Activated CD8-positive, alpha-beta memory T cell treated with anti-CD3 and anti-CD28 coated beads, Interleukin-2, amount 50 U/mL, for 24 hours (primary cell): Measurements from ENCODE around the gene HYPK.
"Not testable (repeated sequence)": the region's sequence is repeated elsewhere in the genome, so short reads cannot be mapped to it uniquely, and the experiment has no call there.

Experiments used
- DNase-seq: peaks from one replicate; pipeline ENCODE4 v3.0.0-alpha.2; 2020; ENCODE audit errors: extremely low read depth

Gene HYPK

DNA sequence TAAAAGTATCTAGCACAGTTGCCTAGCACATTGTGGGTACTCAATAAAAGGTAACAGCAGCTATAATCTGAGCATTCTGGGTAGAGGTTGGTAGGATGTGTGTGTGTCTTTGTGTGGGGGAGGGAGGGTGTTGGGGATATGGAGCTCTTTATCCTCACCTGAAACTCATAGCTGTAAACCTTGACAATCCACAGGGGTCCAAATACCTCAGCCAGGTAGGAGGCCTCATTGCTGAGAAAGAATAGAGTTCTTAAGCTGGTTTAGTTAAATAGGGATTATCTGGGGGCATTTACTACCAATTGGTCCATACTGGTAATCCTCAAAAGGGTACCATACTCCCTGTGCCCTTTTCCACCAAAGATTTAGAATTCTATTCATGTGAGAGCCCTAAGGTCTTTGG, 4.4 kb upstream of the HYPK start:
- DNase-seq, result no peak

DNA sequence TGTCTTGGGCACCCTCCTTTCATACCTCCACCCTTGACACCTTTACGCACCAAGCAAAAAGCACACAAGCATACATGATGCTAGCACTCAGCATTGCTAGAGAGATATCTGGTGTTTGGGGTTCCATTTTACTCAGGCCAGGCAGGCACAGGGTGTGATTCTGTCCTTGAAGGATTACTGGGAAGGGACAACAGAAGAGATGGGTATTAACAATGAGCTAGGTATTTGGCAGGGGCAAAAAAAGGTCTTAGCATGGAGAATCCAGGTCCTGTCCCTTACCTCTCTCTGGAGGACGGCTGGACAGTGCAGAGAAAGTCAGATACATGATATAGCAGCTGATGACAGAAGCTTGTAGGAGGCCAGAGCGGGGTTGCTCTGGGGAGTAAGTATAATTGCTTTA, 3.8 kb upstream of the HYPK start:
- no peak for DNase-seq

DNA sequence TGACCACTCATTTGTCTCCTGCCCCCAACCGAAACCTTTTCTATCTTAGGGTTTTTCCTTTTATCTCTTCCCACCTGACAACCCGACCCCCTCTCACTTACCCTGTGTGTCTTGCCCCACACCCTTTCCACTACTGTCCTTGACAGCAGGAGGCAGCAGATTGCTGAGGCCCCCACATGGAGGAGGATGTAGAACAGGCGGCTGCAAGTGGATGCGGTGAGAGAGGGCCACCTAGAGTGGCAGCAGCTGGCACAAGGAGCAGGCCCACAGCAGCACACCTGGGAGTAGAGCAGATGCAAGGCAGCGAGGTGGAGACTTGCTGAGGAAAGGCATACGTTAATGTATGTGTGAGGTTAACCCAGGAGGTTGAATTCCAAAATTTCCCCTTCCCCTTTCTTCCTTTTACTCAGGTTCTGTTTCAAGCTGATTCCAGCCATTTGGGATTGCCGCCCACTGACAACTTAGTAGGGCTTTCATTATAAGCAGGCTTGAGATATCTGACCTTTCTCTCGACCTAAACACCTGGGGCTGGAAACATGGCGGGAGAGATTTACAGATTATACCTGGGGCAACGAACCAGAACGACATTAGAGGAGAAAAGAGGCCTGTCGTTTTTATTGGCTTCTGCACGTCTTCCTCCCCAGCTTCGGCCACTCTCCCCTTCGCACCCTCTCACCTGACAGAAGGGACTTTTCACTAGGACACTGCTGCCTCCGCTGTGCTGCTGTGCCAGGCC, 1.0 kb upstream of the HYPK start:
- DNase-seq, result no peak

DNA sequence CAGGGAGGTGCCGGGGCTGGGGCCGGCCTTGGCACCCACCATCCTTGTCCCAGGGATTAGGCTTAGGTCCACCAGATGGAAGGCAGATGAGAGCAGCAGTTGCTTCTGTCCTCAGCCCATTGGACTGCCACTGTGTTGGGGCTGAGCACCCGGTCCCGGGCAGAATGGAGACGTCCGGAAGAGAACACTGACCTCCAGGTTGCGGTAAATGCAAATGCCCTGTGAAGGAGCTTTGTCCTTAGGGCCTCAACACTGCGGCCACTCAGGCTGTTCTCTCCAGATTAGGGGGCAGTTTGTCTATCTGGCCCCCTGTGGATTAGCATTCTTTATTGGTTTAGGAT, 484 bp upstream of the HYPK start, which contains the start of gene SERINC4:
Gene SERINC4, minus strand, starts transcription at position 276 of the 341 bp plus-strand sequence. Its CDS starts 234 bp downstream, at position 42.
- no peak for DNase-seq

DNA sequence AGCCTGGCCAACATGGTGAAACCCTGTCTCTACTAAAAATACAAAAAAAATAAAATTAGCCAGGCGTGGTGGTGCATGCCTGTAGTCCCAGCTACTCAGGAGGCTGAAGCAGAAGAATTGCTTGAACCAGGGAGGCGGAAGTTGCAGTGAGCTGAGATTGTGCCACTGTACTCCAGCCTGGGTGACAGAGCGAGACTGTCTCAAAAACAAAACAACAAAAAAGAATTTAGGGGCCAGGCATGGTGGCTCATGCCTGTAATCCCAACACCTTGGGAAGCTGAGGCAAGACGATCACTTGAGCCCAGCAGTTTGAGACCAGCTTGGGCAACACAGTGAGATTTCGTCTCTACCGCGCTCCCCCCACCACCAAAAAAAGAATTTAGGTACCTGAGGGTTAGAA, 2.3 kb downstream of the HYPK start:
- DNase-seq, result not testable (repeated sequence)

DNA sequence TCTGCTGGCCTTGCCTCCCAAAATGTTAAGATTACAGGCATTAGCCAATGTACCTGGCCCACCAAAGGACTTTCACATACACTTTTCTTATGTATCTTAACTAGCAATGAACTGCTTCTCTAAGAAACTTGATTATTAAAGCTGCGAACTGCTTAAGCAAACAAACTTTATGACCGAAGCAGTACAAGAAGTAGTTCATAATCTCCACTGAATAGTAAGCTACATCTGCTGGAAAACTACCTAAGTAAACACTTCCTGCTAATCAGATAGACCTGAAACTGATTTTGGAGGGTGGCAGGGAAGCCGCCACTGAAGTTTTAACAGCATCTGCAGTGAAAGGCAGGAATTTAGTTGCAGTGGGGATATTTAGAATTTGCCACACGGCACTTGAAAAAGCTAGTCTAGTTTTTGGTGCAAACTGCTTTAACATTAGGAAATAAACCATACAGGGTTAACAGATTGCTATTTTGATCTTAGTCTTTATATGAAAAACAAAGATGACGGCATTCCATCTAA, 8.1 kb downstream of the HYPK start:
- DNase-seq, result no peak

DNA sequence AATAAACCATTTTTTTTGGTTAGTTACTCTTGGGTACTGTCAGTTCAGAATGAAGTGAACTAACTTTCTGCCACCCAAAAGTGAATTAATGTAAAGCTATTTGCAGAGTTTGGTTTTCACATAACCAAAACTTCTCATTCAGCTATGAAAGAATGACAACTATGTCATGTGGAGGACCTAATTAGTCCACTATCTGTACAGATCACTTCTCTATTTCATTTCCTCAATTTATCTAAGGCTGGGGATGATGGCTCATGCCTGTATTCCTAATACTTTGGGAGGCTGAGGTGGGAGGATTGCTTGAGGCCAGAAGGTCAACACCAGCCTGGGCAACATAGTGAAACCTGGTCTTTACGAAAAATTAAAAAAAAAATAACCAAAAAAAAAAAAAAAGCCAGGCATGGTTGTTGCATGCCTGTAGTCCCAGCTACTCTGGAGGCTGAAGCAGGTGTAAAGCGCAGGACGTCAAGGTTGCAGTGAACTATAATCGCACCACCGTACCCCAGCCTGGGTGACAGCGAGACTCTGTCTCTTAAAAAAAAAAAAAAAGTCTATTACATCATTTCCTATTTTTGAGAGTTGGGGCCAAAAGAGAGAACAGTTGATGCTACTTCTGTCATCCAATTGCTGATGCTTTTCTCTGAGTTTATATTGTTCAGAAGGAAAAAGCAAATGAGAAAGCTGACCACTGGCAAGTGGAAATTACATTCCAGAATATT, 8.7 kb downstream of the HYPK start:
- DNase-seq, result no peak

DNA sequence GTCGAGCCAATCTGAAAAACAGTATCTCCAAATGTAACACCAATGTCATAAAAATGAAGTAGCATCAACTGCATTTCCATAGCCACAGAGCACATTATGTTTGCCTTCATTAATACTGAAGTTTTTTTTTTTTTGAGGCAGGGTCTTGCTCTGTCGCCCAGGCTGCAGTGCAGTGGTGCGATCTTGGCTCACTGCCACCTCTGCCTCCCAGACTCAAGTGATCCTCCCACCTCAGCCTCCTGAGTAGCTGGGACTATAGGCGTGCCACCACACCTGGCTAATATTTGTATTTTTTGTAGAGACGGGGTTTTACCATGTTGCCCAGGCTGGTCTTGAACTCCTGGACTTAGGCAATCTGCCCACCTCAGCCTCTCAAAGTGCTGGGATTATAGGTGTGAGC, 14.7 kb downstream of the HYPK start:
- DNase-seq, result not testable (repeated sequence)

DNA sequence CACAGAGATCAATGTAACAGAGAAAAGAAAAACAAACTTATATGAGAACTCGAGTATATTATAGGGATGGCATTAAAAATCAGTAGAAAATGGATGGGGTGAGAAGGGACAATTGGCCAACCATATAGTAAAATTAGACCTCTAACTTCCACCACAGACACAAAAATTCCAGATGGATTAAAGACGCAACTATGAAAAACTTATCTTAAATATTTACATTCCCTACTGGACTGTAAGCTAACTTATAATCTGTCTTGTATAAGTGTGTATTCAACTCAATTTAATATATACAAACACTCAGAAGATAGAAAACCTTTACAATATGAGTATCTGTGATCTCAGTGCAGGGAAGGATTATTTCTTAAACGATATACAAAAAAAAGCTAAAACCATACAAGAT, 21.1 kb downstream of the HYPK start:
- DNase-seq, result no peak

DNA sequence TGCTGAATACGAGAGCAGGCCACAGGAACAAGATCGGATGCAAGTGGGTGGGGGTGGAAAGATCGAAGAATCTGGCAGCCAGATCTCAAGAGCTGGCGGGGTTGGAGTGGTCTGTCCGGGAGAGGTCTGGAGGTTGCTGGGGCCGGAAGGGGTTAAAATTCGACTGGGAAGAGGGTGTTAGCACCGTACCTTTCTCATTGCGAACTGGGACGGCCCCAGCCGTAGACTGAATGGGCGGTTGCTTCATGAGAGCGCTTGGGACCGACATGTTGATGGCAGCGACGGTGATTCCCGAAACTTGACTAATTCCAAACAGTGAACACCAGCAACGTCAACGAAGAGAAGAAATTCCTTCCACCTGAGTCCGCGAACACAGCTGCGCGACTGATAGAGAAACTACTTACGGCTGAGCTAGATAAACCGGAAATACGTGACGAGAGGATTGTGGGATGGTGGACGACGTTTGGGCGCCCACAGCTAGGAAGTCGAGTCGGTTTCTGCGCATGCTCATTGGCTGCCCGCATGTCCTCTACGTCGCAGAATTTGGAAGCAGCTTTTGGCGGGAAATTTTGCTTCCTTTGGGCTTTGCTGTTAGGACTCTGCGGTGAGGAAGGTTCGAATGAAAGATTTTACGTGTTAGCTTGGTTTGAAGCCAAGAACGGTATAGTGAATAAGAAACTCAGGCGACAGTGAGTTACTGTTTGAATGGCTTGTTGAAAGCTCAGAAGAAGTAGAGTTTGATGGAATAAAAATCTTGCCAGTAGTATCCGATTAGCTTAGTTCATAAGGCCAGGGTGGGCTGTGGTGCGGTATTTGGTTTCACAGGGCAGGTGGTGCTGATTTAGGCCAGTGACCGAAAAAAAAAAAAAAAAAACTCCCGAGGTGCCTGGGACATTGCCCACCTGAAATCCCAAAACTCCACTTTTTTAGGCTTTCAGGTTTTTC, 24.2 kb downstream of the HYPK start, which contains the start of gene MFAP1:
Gene MFAP1, minus strand, starts transcription at position 389 of the 945 bp plus-strand sequence. Its CDS starts 121 bp downstream, at position 268.
- peak; percentile 87 for DNase-seq

DNA sequence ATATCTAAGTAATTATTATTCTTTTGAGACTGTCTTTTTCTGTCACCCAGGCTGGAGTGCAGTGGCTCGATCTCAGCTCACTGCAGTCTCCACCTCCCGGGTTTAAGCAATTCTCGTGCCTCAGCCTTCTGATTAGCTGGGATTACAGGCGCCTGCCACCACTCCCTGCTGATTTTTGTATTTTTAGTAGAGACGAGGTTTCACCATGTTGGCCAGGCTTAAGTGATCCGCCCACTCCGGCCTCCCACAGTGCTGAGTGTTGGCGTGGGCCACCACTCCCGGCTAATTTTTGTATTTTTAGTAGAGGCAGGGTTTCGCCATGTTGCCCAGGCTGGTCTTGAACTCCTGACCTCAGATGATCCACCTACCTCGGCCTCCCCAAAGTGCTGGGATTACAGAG, 24.9 kb downstream of the HYPK start:
- not testable (repeated sequence) for DNase-seq

DNA sequence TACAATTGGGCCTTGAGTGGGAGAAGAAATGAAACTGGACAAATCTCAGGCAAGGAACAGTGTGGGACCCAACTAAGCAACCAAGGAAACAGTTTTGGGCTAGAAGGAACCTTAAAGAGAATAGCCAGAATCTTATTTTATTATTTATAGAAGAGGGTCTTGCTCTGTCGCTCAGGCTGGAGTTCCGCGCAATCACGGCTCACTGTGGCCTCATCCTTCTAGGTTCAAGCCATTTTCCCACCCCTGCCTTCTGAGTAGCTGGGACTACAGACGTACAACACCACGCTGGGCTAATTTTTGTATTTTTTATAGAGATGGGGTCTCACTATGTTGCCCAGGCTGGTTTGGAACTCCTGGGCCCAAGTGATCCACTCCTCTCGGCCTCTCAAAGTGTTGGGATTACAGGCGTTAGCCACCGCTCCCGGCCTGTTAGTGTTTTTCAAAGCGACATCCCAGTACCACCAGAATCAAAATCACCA, 25.7 kb downstream of the HYPK start:
- DNase-seq, result no peak

DNA sequence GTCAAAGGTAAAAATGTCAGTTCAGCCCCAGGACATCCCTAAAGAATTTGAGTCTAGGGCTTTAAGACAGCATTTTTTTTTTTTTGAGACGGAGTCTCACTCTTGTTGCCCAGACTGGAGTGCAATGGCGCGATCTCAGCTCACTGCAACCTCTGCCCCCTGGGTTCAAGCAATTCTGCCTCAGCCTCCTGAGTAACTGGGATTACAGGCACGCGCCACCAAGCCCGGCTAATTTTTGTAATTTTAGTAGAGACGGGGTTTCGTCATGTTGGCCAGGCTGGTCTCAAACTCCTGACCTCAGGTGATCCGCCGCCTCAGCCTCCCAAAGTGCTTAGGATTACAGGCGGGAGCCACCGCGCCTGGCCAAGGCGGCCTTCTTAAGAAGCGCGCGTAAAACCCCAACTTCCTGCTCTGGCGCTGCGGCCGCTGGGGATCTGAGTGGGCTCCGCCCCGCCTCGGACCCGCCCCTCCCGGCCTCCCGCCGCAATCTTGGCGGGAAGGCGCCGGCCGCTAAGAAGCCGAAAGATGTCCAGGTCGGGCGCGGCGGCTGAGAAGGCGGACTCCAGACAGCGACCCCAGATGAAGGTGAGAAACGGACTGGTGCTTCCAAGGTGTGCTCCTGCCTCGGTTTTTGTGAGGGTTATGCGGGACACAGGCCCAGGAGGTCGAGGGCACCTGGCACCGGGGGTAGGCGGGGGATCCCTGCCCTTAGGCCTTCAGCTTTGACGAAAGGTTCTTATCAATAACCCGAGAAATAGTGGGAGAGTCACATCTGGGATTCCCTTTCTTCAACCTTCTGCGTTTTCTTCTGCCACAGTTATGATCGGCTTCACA, 26.3 kb downstream of the HYPK start, which contains the start of gene WDR76:
Gene WDR76, plus strand, starts transcription at position 495 of the 834 bp plus-strand sequence. Its CDS starts 31 bp downstream, at position 526.
- peak; percentile 56 for DNase-seq

DNA sequence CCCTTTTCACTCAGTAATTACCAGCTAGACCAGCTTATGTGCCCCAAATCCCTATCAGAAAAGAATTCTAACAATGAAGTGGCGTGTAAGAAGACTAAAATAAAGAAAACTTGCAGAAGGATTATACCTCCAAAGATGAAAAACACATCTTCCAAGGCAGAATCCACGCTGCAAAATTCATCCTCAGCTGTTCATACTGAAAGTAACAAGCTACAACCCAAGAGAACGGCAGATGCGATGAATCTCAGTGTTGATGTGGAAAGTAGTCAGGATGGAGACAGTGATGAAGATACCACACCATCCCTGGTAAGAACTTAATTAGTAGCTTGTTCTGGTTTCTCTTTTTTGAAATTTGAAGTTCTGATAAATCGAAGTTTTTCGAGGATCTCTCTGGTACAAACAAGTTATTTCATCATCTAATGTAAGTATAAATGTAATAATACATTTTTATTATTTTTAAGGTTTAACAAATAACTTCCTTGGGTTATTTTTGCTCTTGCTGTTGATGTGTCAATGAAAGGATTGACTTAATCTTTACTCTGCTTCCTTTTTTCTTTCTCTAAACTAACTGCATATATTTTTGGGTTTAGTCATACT, 27.8 kb downstream of the HYPK start:
- no peak for DNase-seq

DNA sequence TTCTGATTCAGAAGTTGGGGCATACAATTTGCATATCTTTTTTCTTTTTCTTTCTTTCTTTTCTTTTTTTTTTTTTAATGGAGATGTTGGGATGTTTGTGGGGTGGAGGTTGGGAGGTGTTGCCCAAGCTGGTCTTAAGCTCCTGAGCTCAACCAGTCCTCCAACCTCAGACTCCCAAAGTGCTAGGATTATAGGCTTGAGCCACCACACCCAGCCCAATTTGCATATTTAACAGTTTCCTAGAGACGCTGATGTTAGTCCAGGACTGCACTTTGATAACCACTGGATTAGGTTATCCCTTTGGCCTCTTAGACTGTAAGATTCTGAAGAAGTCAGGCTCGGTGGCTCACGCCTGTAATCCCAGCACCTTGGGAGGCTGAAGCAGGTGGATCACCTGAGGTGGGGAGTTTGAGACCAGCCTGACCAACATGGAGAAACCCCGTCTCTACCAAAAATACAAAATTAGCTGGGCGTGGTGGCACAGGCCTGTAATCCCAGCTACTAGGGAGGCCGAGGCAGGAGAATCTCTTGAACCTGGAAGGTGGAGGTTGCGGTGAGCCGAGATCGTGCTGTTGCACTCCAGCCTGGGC, 29.6 kb downstream of the HYPK start:
- DNase-seq, result not testable (repeated sequence)

DNA sequence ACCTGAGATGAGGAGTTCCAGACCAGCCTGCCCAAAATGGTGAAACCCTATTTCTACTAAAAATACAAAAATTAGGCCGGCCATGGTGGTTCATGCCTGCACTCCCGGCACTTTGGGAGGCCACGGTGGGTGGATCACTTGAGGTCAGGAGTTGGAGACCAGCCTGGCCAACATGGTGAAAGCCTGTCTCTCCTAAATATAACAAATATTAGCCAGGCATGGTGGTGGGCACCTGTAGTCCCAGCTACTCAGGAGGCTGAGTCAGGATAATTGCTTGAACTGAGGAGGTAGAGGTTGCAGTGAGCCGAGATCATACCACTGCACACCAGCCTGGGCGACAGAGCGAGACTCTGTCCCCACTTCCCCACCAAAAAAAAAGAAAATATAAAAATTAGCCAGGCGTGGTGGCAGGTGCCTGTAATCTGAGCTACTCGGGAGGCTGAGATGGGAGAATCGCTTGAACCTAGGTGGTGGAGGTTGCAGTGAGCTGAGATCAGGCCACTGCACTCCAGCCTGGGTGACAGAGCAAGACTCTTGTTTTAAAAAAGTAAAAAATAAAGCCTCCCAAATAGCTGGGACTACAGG, 30.4 kb downstream of the HYPK start:
- DNase-seq, result not testable (repeated sequence)

DNA sequence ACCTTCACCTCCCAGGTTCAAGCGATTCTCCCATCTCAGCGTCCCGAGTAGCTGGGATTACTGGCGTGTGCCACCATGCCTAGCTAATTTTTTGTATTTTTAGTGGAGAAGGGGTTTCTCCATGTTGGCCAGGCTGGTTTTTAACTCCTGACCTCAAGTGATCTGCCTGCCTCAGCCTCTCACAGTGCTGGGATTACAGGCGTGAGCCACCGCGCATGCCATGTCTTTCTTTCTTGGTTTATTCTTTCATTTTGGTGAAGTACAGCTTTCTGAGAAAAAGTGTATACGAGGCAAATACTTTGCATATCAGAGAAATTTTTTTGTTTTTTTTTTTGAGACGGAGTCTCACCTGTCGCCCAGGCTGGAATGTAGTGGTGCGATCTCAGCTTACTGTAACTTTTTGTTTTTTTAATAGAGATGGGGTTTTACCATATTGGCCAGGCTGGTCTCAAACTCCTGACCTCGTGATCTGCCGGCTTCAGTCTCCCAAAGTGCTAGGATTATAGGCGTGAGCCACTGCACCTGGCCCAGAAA, 31.2 kb downstream of the HYPK start:
- DNase-seq, result not testable (repeated sequence)

DNA sequence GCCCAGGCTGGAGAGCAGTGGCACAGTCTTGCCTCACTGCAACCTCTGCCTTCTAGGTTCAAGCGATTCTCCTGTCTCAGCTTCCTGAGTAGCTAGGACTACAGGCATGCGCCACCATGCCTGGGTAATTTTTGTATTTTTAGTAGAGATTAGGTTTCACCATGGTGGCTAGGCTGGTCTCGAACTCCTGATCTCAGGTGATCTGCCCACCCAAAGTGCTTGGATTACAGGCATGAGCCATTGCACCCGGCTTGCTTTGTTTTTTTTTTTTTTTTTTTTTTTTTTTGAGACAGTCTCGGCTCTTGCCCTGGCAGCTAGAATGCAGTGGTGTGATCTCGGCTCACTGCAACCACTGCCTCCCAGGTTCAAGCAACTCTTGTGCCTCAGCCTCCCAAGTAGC, 32.1 kb downstream of the HYPK start:
- DNase-seq, result not testable (repeated sequence)

DNA sequence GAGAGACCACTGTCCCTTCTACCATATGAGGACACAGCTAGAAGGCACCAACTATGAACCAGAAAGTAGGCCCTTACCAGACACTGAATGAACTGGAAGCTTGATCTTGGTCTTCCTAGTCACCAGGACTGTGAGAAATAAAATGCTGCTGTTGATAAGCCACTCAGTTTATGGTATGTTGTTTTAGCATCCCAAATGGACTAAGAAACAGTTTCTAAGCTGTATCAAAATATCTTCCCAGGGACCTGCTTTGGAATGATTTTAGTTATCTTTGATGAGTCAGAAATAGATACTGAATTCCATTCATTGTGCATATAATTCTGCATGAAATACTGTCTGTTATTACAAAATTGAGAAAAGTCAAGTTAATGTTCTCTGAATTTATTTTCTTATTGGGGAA, 45.0 kb downstream of the HYPK start:
- no peak for DNase-seq
